CD4-positive, alpha-beta T cell treated with Interleukin-6 at 100 ng/mL for 8 hours (primary cell): ENCODE data around the gene TESPA1.
"Not testable (repeated sequence)": the region's sequence is repeated elsewhere in the genome, so short reads cannot be mapped to it uniquely, and the experiment has no call there.

Source experiments
- DNase-seq: peaks from one replicate; pipeline ENCODE4 v3.0.0-alpha.2; 2020; ENCODE audit warnings: mixed read lengths, low spot score

The TESPA1 gene, protein sequence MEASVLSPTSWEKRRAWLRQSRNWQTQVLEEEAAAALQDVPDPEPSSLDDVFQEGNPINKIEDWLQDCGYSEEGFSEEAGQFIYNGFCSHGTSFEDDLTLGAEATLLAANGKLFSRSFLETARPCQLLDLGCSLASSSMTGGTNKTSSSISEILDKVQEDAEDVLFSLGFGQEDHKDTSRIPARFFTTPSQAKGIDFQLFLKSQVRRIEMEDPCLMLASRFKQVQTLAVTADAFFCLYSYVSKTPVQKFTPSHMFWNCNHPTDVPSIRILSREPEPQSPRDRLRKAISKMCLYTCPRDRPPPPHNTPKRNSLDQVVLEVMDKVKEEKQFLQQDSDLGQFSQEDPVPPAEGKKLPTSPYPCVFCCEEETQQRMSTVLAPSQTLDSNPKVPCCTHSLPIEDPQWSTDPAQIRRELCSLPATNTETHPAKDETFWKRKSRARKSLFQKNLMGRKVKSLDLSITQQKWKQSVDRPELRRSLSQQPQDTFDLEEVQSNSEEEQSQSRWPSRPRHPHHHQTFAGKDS

DNA sequence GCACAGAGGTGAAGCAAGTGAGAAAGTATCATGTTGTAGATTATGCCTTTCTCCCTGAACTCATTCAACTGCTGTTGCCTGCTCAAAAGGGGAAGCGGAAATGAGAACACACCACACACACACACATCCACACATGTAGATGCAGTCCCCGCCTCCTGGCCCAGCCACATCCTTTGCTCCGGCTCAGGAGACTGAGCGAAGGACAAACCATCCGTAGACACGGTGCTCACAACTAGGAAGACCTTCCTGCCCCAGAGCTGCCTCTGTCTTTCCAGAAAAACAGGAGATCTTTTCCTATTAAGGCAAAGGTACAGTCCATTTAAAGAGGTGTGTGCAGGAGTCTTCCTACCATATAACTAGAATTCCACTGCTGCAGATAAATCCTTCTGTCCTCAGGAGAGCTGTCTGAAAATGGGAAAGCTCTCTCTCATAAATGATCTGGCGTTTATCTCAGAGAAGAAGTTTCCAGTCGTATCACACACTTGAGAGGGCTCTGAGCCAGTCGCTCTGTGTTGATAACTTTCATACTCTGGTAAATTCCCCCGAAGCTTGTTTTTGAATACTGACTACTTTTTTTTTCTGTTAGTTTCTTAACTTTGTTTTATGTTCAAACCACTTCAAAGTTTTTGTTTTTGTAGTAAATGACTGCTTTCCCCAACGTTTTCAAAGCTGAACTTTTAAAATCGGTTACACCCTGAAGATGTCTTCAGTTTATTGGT is at the start of gene TESPA1:
Gene TESPA1 (minus strand): TSS at position 105 of the 719 bp plus-strand sequence. CDS start 10,200 bp downstream, outside the sequence.
- peak; percentile 93 for DNase-seq

DNA sequence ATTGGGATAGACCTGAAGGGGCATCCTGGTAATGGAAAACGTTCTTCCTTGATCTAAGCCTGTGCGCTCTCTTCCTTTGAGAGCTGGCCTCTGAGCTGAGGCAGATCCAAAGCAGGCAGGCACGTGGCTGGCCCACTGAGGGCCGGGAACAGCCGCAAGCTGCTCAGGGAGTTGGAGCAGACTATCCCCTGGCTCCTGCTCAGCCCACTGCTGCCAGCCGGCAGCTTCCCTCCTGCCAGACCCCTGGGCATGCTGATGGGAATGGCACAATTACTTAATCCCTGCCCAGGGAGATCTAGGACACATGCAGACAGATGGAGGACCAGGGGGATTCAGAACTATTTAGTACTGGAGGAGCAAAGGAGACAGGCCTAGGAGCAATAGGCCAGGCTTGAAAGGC is 49.7 kb upstream of the TESPA1 start:
- no peak for DNase-seq

DNA sequence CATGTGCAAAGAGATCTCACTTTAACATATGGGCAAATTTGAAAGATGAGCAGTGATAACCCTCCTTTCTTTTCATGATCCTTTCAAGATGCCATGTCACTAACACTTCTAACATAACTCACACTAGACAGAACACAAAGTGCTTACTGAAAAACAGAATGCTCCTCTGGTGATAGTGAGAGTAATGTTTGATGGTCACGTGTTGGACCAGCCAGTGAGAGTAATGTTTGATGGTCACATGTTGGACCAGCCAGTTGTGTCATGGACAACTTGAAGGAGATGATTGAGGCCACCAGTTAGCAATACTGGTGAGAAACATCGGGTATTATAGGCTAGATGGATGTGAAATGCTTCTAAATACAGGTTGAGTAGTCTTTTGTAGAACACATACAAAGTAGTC is 40.9 kb upstream of the TESPA1 start:
- DNase-seq, result no peak

DNA sequence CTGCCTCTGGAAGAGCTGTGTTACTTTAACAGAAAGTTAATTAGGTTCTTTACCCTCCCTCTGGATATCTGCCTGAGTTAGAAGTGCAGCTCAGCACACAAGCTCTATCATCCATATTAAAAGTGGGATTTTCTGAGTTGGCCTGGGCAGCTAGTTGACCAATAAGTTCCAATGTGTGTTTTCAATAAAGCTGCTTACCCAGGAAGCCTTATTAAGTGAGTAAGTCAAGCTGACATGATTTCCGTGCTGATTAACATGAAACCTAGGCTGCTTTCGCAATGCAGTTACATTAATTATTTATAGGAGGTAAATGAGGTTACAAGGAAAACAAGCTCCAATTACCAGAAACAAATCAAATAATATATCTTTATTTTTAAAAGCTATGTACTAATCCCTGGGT is 40.0 kb upstream of the TESPA1 start:
- no peak for DNase-seq

DNA sequence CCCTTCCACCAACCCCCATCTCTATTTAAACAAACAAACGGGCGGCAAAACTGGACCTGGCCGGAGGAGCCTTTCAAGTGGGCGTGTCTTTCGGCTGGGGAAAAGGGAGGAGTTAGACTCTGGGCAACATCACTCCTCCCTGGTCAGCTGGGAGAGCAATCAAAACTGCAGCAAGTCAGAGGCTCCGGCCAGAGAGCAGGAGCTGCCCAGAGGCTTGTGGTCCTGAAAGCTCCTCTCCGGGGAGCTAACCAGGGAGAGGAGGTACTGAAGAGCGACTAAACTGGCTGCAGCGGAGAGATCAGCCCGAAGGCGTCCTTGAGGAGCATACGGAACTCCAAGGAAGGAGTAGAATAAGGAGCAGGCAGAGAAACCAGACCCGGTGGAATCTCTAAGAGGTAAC is 35.2 kb upstream of the TESPA1 start, which contains the start of gene NEUROD4:
Gene NEUROD4 (plus strand): TSS at position 191 of the 400 bp plus-strand sequence. CDS start 6,466 bp downstream, outside the sequence.
- no peak for DNase-seq

DNA sequence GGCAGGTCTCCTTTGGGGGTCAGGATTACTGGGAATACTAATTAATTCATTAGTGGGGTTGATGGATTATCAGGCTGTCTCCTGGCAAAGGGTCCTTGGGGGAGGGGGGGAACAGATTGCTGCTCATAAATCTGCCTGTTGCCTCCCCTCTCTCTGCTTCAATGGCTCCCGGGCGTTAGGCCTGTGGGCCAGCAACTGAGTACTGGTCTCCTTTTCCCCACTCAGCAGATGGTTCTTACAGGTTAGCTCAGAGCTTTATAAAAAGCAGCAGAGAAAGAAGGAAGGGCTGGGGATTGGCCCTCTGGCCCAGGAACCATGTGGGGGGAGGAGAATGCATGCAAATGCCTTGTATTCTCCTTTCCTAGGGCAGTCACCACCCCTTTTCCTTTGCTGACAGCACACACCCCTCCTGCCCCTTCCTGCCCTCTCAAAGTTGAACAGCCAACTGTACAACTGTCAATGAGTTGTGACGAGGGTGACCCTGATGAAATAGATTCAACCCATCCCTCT is 32.9 kb upstream of the TESPA1 start:
- DNase-seq, result no peak

DNA sequence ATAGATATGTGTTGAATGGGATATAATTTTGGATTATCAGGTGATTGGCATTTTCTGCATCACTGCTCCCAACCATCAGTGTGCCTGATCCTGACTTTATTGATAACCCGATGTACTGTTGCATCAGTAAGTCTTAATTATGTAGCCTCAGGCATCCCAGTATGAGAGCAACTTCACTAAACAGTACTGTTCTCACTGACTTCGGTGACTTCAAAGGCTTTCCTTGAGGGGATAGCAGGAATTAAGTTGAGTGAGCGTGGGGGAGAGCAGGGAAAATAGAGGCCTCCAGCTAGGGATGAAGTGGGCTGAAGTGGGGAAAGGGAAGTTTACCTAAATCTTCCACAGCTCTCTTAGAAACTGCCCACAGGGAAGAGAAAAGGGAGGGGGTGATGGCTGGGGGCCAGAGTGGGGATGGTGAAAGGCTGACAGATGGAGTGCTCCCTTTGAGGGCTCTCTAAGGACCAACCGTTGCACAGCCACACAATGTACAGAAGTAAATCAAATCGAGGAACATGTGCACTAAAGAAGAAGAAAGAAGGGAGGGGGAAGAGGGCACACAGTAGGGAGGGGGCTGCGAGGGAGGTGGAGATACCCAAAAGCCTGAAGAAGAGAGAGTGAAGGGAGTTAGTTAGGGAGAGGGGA is 24.5 kb upstream of the TESPA1 start:
- no peak for DNase-seq

DNA sequence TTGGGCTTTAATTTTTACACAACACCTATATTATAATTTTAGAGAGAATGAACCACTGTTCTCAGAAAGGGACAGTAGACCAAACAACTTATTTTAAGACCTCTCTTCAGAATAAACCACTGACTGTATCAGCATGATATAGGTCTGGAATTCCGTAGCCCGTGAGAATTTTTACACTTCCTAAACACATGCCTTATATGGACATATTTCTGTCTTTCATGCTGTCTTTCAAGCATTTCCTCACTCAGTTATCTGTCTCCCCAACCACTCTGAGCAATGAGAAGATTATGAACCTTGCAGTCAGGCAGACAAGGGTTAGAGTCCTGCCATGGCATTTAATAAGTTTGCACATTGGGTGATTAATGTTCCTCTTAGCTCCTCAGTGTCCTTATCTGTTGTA is 17.8 kb upstream of the TESPA1 start:
- no peak for DNase-seq

DNA sequence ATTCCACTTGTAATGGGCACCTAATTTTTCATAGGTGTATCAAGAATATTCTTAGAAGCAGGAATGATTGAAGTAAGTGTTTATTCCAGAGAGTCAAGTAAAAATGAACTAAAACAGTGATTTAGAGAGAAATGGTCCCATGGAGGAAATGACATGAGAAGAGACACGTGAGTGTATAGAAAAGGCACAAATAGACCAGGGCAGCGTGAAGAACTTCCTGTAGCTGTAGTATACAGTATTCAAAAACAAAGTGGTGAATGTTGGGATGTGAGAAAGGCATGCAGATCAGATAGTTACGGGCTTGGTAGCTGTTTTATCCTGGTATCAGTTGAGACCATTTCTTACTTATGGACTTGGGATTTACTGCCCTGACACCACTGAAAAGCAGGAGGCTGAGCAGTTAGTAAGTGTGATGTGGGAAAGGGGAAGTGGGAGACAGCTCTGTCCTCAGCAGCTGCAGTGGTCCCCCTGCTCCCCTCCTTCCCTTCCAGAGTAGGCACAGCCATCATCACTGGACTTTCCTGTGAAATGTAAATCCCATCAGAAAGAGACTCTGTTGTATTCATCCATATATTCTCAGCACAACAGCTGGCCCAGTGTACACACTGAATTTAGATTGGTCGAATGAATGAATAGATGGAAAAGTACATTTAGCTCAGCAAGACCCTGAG is 16.8 kb upstream of the TESPA1 start:
- no peak for DNase-seq

DNA sequence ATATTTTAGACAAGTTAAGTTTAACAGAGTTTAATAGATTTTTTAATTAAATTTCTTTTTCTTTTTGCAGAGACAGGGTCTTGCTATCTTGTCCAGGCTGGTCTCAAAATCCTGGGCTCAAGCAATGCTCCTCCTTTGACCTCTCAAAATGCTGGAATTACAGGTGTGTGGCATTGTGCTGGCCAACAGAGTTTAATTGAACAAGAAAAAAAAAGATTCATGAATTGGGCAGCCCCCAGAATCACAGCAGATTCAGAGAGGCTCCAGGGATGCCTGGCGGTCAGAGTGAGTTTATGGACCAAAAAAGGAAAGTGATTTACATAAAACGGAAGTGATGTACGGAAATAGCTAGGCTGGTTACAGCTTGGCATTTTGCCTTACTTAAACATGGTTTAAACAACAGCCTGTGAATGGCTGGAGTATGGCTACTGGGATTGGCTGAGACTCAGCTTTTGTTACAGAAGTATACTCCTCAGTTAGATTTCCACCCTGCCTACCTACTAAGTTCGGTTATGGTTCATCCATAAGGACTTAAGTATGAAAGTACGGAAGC is 14.5 kb upstream of the TESPA1 start:
- DNase-seq, result no peak

DNA sequence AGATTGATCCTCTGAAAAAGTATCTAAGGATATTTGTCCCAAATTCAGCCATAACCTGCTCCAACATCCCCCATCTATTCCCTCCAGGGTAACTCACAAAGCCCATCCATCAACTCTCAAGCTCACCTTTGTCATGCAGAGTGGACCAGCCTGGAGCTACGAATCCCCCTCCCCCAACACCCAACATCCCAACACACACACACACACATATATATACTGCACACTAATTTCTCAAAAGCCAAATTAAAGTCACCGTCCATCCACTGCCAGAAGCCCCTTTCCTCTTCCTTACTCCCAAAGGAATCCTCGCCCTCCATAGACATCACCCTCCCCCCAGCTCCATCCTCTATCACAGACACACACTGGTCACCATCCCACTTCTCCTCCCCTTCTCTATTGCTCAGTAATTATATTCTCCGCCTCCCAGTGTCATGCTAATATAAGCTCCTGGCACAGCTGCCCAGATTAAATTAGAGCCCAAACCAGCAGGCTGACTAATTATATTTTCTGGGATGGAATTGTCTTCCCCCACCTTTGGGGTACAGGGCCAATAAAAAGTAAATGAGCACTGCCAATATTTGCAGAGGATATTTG is 13.5 kb upstream of the TESPA1 start:
- no peak for DNase-seq

DNA sequence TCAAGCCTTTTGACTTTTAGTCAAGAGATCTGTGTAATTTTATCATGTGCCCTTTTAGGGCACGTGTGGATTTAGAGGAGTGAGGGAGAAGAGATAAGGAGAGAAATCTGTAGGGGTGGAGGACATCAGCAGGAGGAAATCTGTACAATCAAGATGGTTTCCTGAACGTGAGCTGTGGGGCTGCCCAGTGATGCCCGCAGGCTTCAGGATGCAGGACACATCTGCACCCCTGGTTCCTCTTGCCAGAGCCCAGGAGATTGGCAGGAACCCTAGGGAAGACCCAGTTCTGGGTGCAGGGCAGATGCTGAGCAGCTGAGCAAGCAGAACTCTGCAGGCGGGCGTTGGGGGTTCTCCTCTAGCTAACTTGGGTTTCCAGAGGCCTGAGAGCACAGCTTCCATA is 11.6 kb upstream of the TESPA1 start:
- DNase-seq, result no peak

DNA sequence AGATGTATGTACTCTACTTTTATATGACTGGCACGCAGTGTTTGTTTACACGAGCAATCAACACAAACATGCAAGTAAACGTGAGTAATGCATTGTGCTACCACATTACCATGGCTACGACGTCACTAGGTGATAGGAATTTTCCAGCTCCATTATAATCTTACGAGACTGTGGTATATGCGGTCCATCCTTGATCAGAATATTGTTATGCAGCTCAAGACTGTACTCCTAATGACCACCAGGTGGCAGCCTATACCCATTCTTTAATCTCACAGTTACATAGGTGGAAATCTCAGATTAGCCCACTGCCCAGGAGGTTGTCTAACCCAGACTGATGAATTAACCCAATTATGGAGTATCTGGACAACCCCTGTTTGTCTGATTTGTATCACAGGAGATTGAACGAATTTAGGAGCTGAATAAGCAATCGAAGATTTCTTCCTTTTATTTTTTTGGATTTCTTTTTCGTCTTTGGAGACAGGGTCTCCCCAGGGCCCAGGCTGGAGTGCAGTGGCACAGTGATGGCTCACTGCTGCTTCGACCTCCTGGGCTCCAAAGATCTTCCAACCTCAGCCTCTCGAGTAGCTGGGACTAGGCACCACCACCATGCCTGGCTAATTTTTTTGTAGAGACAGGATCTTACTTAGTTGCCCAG is 8.7 kb upstream of the TESPA1 start:
- peak; percentile 73 for DNase-seq

DNA sequence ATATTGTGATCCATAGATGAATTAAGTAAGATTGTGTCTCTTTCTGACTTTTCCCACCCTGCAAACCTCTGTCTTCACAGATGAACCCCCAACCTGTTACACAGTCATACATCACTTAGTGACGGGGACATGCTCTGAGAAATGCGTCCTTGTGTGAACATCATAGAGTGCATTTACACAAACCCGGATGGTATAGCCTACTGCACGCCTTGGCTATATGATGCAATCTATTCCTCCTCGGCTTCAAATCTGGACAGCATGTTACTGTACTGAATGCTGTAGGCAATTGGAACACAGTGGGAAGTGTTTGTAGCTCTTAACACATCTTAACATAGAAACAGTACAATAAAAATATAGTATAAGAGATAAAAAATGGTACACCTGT is 7.4 kb upstream of the TESPA1 start:
- DNase-seq, result no peak

DNA sequence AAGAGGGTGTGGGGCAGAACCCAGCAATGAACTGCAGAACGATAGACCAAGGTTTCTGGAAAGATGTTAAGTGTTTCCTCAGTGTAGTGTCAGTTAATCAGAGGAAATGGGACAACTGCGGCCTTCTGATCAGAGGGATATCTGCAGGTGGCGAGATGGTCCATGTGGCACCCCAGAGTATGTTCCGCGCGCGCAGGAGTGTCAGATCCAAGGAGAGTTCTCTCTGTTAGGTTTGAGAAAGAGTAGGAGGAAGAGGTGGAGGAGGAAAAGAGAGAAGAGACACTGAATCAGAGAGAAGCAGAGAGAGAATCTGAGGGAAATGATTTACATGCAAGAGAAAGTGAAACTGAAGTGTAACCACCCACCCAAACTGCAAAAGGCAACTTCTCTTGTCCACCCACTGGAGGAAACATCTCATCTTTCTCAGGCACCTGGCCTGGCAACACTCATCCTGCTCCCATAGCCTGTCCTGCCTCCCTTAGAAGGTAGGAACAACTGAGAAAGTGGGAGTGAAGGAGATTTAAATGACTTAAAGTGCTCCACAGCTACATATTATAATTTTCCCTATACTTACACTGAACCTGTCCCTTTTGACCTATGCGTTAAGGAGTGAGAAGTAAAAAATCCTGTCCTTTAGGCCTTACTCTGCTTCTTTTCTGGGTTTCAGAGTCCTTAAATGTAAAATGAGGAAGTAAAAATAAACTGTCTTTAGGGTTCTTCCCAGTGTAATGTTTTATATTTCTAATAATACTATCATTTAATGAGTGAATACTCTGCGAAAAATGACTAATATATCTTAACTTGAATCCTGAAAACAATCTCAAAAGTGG is 6.8 kb upstream of the TESPA1 start:
- DNase-seq, result peak; percentile 51

DNA sequence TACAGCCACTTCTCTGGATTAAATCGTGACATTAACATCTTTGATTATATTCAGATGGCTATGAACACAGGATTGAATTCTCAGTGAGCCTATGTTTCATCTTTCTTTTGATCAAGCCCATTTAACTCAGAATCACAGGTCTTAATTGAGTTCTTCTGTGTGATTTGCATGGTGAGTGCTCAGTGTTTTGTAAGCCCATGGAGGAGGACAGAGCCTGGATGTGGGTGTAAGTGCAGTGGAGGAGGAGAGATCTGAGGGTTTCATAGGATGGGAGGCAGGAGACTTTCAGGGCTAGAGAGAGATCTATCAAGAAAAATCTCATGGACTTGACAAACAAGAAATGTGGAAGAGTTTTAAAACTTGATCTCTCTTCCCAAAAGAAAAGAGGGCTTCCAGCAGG is 5.3 kb upstream of the TESPA1 start:
- no peak for DNase-seq

DNA sequence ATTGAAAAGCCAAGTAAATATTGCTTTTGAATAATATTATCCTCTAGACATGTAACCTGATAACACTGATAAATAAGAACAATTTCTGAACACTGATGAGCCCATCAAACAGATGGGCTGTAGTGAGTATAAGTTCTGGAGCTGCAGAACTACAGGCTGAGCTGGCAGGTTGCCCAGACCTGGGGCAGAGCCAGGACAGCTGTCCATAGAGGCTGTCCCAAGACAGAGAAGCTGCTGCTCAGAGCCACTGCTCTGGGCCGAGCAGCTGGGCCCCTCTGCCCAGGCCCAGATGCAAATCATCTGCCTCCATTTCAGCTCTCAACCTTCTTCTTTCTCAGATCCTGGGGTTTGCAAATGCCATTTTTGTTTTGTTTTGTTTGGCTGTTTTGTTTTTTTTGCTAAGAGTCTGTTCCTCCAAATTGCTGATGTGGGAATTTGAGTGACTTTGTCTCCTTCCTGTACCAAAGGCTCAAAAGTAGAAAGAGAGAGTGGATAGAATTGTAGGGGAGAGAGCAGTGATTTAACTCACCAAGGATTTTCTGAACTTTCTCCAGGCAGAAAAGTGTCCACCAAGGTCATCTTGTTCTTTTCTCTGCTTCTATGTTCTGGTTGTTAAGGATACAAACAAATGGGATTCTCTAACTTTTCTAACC is 4.0 kb upstream of the TESPA1 start:
- DNase-seq, result no peak

DNA sequence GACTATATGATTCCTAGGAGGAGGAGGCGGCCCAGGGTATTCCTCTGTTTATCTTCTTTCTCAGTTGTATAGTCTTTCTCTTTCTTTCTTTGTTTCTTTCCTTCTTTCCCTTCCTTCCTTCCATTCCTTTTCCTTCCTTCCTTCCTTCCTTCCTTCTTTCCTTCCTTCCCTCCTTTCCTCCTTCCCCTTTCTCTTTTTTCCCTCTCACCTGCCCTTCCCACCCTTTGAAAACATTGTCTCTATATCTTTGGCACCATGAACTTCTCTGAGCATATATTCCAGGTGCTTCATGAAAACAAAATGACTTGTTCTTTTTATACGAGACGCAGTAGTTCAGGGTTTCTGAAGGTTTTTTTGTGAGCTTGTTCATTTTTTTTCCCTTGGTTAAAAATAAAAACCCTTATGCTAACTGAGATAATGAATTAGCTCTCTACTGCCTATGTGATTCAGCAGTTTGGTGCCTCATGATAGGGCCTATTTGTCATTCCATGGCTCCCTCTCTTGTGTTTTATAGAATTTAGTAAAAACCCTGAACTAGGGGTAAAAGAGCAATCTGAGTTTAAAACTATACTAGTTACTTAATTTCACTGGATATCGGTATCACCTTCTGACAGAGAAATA is 3.2 kb upstream of the TESPA1 start:
- no peak for DNase-seq

DNA sequence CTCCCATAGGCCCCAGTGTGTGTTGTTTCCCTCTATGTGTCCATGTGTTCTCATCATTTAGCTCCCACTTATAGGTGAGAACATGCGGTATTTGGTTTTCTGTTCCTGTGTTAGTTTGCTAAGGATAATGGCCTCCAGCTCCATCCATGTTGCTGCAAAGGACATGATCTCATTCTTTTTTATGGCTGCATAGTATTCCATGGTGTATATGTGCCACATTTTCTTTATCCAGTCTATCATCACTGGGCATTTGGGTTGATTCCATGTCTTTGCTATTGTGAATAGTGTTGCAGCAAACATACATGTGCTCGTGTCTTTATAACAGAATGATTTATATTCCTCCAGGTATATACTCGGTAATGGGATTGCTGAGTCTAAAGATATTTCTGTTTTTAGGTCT is 2.2 kb upstream of the TESPA1 start:
- not testable (repeated sequence) for DNase-seq
